GM23338 (cell line): ENCODE data around the gene EXOC2. TPM values are rescaled to one million over a fixed set of nuclear protein-coding genes. Genes with fewer than 3 reads are reported as not detected.

Experiments
- ATAC-seq: fragments of 200-7000 bp; cut with Tn5 transposase; 3 replicates; pipeline ENCODE4 v1.9.1; 2020
- DNase-seq: peaks from one replicate; pipeline ENCODE4 v3.0.0-alpha.2; 2015; ENCODE audit warnings: low spot score
- H2AFZ ChIP-seq: fragments of 200-600 bp; sonication (generic); 2 replicates; pipeline ENCODE4 v1.8.0; 2016; ENCODE audit warnings: antibody characterized with exemption, mild to moderate bottlenecking, moderate library complexity
- H3F3A ChIP-seq: fragments of 200-600 bp; sonication (generic); replicated peaks from 2 replicates; pipeline ENCODE4 v1.8.0; 2017; ENCODE audit warnings: antibody characterized with exemption, mixed run types, low read depth
- H3K27ac ChIP-seq: fragments of 200-600 bp; sonication (generic); 2 replicates; pipeline ENCODE4 v1.6.1; 2016; ENCODE audit warnings: low read depth
- H3K27me3 ChIP-seq: fragments of 200-600 bp; sonication (generic); 2 replicates; pipeline ENCODE4 v1.8.0; 2016; ENCODE audit warnings: mild to moderate bottlenecking, mixed run types, moderate library complexity; ENCODE audit not compliant: insufficient read depth
- H3K36me3 ChIP-seq: fragments of 200-600 bp; sonication (generic); 2 replicates; pipeline ENCODE4 v1.8.0; 2016; ENCODE audit warnings: mild to moderate bottlenecking; ENCODE audit not compliant: insufficient read depth
- H3K4me1 ChIP-seq: fragments of 200-600 bp; sonication (generic); 2 replicates; pipeline ENCODE4 v1.8.0; 2016; ENCODE audit warnings: mild to moderate bottlenecking, moderate library complexity; ENCODE audit not compliant: insufficient read depth
- H3K4me2 ChIP-seq: fragments of 200-600 bp; sonication (generic); 2 replicates; pipeline ENCODE4 v1.7.1; 2017; ENCODE audit warnings: mixed run types
- H3K4me3 ChIP-seq: fragments of 200-600 bp; sonication (generic); 2 replicates; pipeline ENCODE4 v1.6.1; 2016; ENCODE audit warnings: mixed run types
- H3K79me2 ChIP-seq: fragments of 200-600 bp; sonication (generic); replicated peaks from 2 replicates; pipeline ENCODE4 v1.8.0; 2017; ENCODE audit warnings: mild to moderate bottlenecking; ENCODE audit not compliant: insufficient read depth
- H3K9me2 ChIP-seq: fragments of 200-600 bp; sonication (generic); 2 replicates; pipeline ENCODE4 v1.8.0; 2017; ENCODE audit not compliant: insufficient read depth
- H4K20me1 ChIP-seq: fragments of 200-600 bp; sonication (generic); replicated peaks from 2 replicates; pipeline ENCODE4 v1.8.0; 2017; ENCODE audit warnings: mild to moderate bottlenecking; ENCODE audit not compliant: insufficient read depth
- H3K27ac Mint-ChIP-seq: 2 replicates; pipeline ENCODE4 v1.8.0; 2020; ENCODE audit warnings: inconsistent platforms, mild to moderate bottlenecking, moderate library complexity, mixed read lengths
- H3K27me3 Mint-ChIP-seq: 3 replicates; pipeline ENCODE4 v1.8.0; 2022; ENCODE audit warnings: low read depth, mild to moderate bottlenecking, moderate library complexity, mixed read lengths, inconsistent platforms; ENCODE audit not compliant: insufficient read depth, poor library complexity
- H3K36me3 Mint-ChIP-seq: 3 replicates; pipeline ENCODE4 v1.8.0; 2021; ENCODE audit warnings: low read depth, mild to moderate bottlenecking, inconsistent platforms, moderate library complexity, mixed read lengths
- H3K4me1 Mint-ChIP-seq: 3 replicates; pipeline ENCODE4 v1.8.0; 2020; ENCODE audit warnings: mild to moderate bottlenecking, inconsistent platforms, mixed read lengths
- H3K4me3 Mint-ChIP-seq: 3 replicates; pipeline ENCODE4 v1.8.0; 2021; ENCODE audit warnings: moderate library complexity, mild to moderate bottlenecking, inconsistent platforms, mixed read lengths
- H3K9me3 Mint-ChIP-seq: 3 replicates; pipeline ENCODE4 v1.8.0; 2020; ENCODE audit warnings: moderate library complexity, mild to moderate bottlenecking, inconsistent platforms, mixed read lengths
- CTCF ChIP-seq, 2 experiments: fragments of 200-600 bp in 1 of 2; sonication (generic) in 1 of 2; conservative IDR thresholded peaks; 2 replicates each; pipeline versions ENCODE4 v1.5.1 to v1.6.1; 2016 to 2017; ENCODE audit warnings: antibody characterized with exemption in 2 of 2, low read depth in 2 of 2, mild to moderate bottlenecking in 2 of 2, moderate library complexity in 1 of 2
- EZH2 ChIP-seq: fragments of 200-600 bp; sonication (generic); IDR thresholded peaks from one replicate; pipeline ENCODE4 v1.8.0; 2017; ENCODE audit warnings: antibody characterized with exemption, mild to moderate bottlenecking, low read depth; ENCODE audit not compliant: unreplicated experiment
- EZH2phosphoT487 ChIP-seq: fragments of 200-600 bp; sonication (generic); IDR thresholded peaks from one replicate; pipeline ENCODE4 v1.8.1; 2018; ENCODE audit warnings: antibody characterized with exemption; ENCODE audit not compliant: unreplicated experiment
- JUNB ChIP-seq: IDR thresholded peaks from one replicate; pipeline ENCODE4 v1.6.1; 2016; ENCODE audit warnings: antibody characterized with exemption; ENCODE audit not compliant: unreplicated experiment
- POLR2AphosphoS5 ChIP-seq: IDR thresholded peaks from 2 replicates; pipeline ENCODE4 v1.6.1; 2016; ENCODE audit warnings: antibody characterized with exemption, low read depth
- REST ChIP-seq: IDR thresholded peaks from one replicate; pipeline ENCODE4 v1.6.1; 2018; ENCODE audit warnings: antibody characterized with exemption; ENCODE audit not compliant: unreplicated experiment
- STAT1 ChIP-seq: IDR thresholded peaks from one replicate; pipeline ENCODE4 v1.6.1; 2016; ENCODE audit warnings: antibody characterized with exemption; ENCODE audit not compliant: unreplicated experiment
- ZNF114 ChIP-seq: fragments of 250-450 bp; sonication (Bioruptor Pico); IDR thresholded peaks from 2 replicates; pipeline ENCODE4 v1.5.0; 2020; ENCODE audit warnings: mild to moderate bottlenecking, moderate library complexity
- ZNF331 ChIP-seq: fragments of 250-450 bp; sonication (Bioruptor Pico); IDR thresholded peaks from 2 replicates; pipeline ENCODE4 v1.5.0; 2020; ENCODE audit warnings: low read depth, mild to moderate bottlenecking, moderate library complexity
- polyA plus RNA-seq: library from polyadenylated mRNA; unstranded; fragments of >200 nt; fragmentation: Nextera tagmentation; extraction: Ambion mirVana; gene quantifications from 2 replicates; pipeline ENCODE4 v1.2.1, GENCODE V29; 2016
- total RNA-seq: library from RNA; depleted of rRNA; stranded (reverse); fragments of >200 nt; shearing (Covaris generic); gene quantifications from 2 replicates; pipeline ENCODE4 v1.2.3, GENCODE V29; 2014

Gene EXOC2
- total and polyA plus RNA-seq, 2 experiments from 2014 or later: 28.7 to 93.6 TPM

GRCh38 chr6:487956-488355 lies 205.0 kb downstream of the EXOC2 start:
- TF ChIP-seq EZH2: no peak
- no peak for TF ChIP-seq STAT1
- no peak for TF ChIP-seq ZNF331 (CRISPR knock-in tag)
- no peak for TF ChIP-seq ZNF114 (CRISPR knock-in tag)
- TF ChIP-seq CTCF (conservative IDR thresholded peaks at IDR 0.05; ENCODE audit: low read depth in 2 of 2): no peak
- no peak for TF ChIP-seq EZH2phosphoT487
- H3K4me1 ChIP-seq: no peaks in the 10 kb centered on the region
- Mint-ChIP-seq H3K4me1 (no peaks in the 10 kb centered on the region), H3K9me3 (peaks cover 23% of the 10 kb centered on the region; the same call in 2 of the 3 replicates), H3K27me3 (no peaks in the 10 kb centered on the region), H3K27ac (no peak overlapping the region), H3K36me3 (peaks cover 68% of the 10 kb centered on the region), H3K4me3 (no peak overlapping the region)
- H3K4me2 ChIP-seq: no peak overlapping the region
- no peak overlapping the region for H2AFZ ChIP-seq
- no peak overlapping the region for H3K27ac ChIP-seq
- H3K27me3 ChIP-seq: no peaks in the 10 kb centered on the region
- ATAC-seq (no peak), DNase-seq (no peak)
- H3K4me3 ChIP-seq: no peak overlapping the region
- H4K20me1 ChIP-seq: 0 out of 2 replicates have a peak, but pooled peaks cover 6% of the 10 kb centered on the region
- no peaks in the 10 kb centered on the region for H3K9me2 ChIP-seq
- H3K36me3 ChIP-seq: peaks cover 42% of the 10 kb centered on the region
- H3F3A ChIP-seq: no peaks in the 10 kb centered on the region
- H3K79me2 ChIP-seq: no peaks in the 10 kb centered on the region

GRCh38 chr6:485655-486170 lies 207.2 kb downstream of the EXOC2 start:
- ATAC-seq: no peak
- TF ChIP-seq POLR2AphosphoS5: no peak
- TF ChIP-seq REST: no peak
- no peak for TF ChIP-seq JUNB
- no peak for TF ChIP-seq EZH2phosphoT487
- no peak for TF ChIP-seq EZH2
- no peak for TF ChIP-seq CTCF (conservative IDR thresholded peaks at IDR 0.05; ENCODE audit: low read depth in 2 of 2)
- no peak for TF ChIP-seq ZNF331 (CRISPR knock-in tag)

More at GRCh38 chr6:485655-486170, 207.2 kb downstream of the EXOC2 start:
- no peak for DNase-seq
- Mint-ChIP-seq H3K27ac (no peak overlapping the region), H3K36me3 (peaks cover 67% of the 10 kb centered on the region), H3K9me3 (peaks cover 38% of the 10 kb centered on the region), H3K4me3 (no peak overlapping the region), H3K4me1 (no peaks in the 10 kb centered on the region), H3K27me3 (no peaks in the 10 kb centered on the region)
- Histone ChIP-seq H3K4me3 (no peak overlapping the region), H3K27ac (no peak overlapping the region), H3K27me3 (no peaks in the 10 kb centered on the region), H4K20me1 (0 out of 2 replicates have a peak, but pooled peaks cover 6% of the 10 kb centered on the region), H3K4me1 (no peaks in the 10 kb centered on the region), H3K4me2 (no peak overlapping the region), H3K79me2 (no peaks in the 10 kb centered on the region), H3K9me2 (no peaks in the 10 kb centered on the region), H3F3A (no peaks in the 10 kb centered on the region), H3K36me3 (peaks cover 42% of the 10 kb centered on the region), H2AFZ (no peak overlapping the region)
